Frontal cortex (tissue), 4 donors: ENCODE measurements around the gene LYRM4. TPM values are rescaled to one million over a fixed set of nuclear protein-coding genes. Genes with fewer than 3 reads are reported as not detected.

Experiments used
- DNase-seq, 2 donors: peaks; one replicate each; pipeline ENCODE4 v3.0.0; 2012; ENCODE audit warnings: low spot score in 2 of 2
- FAIRE-seq: peaks from 2 replicates; lab custom pipeline; 2012; peaks lifted over from hg19 to GRCh38; lab: Jason Lieb, UNC
- total RNA-seq: library from RNA; depleted of rRNA; stranded (reverse); fragments of >200 nt; gene quantifications from one replicate; pipeline ENCODE4 v1.2.3, GENCODE V29; 2014
- donor health status: control.
- donor health status: control.
- donor health status: control.

LYRM4 gene
- total RNA-seq = 14.7 TPM

- DNase-seq = peak; percentile 91 to 93
- FAIRE-seq = no peak
Measured at GRCh38 chr6:5260661-5261544, at the start of gene LYRM4, which contains the start of gene FARS2. Gene LYRM4 (minus strand): TSS chr6:5260950. CDS start chr6:5260733, 217 bp downstream. Gene FARS2 (plus strand): TSS chr6:5261513.

GRCh38 chr6:5308066-5308465 is 47.3 kb upstream of the LYRM4 start:
- DNase-seq (no peak), FAIRE-seq (no peak)

- FAIRE-seq = no peak
- DNase-seq = no peak
Measured at GRCh38 chr6:5307058-5307457, 46.3 kb upstream of the LYRM4 start.

- DNase-seq (no peak), FAIRE-seq (no peak)
Measured at GRCh38 chr6:5305968-5306626, 45.3 kb upstream of the LYRM4 start.

GRCh38 chr6:5303682-5304081 is 42.9 kb upstream of the LYRM4 start:
- FAIRE-seq (no peak), DNase-seq (no peak)

- FAIRE-seq (no peak), DNase-seq (no peak)
Measured at GRCh38 chr6:5302995-5303622, 42.4 kb upstream of the LYRM4 start.

GRCh38 chr6:5302220-5302946 is 41.6 kb upstream of the LYRM4 start:
- FAIRE-seq (no peak), DNase-seq (no peak)

- DNase-seq = no peak
- FAIRE-seq = no peak
Measured at GRCh38 chr6:5300206-5300764, 39.5 kb upstream of the LYRM4 start.

- DNase-seq (no peak), FAIRE-seq (no peak)
Measured at GRCh38 chr6:5295623-5296022, 34.9 kb upstream of the LYRM4 start.

- DNase-seq (no peak), FAIRE-seq (no peak)
Measured at GRCh38 chr6:5294392-5295211, 33.9 kb upstream of the LYRM4 start.

GRCh38 chr6:5293692-5294091 is 32.9 kb upstream of the LYRM4 start:
- DNase-seq (no peak), FAIRE-seq (no peak)

GRCh38 chr6:5292154-5292553 is 31.4 kb upstream of the LYRM4 start:
- DNase-seq (no peak), FAIRE-seq (no peak)

- no peak for FAIRE-seq
- DNase-seq = no peak
Measured at GRCh38 chr6:5290500-5290899, 29.8 kb upstream of the LYRM4 start.

- no peak for DNase-seq
- FAIRE-seq = no peak
Measured at GRCh38 chr6:5290097-5290496, 29.3 kb upstream of the LYRM4 start.

GRCh38 chr6:5287966-5288297 is 27.2 kb upstream of the LYRM4 start:
- no peak for FAIRE-seq
- no peak for DNase-seq

GRCh38 chr6:5287205-5287965 is 26.6 kb upstream of the LYRM4 start:
- FAIRE-seq (no peak), DNase-seq (peak in 1 of 2 donors; percentile 28)

- FAIRE-seq = no peak
- DNase-seq = no peak
Measured at GRCh38 chr6:5286780-5287179, 26.0 kb upstream of the LYRM4 start.

- DNase-seq = no peak
- no peak for FAIRE-seq
Measured at GRCh38 chr6:5285526-5285925, 24.8 kb upstream of the LYRM4 start.
